HG02759 (cell line): ENCODE measurements around the gene DHX16.

Experiments
- ATAC-seq: cut with Tn5 transposase; IDR thresholded peaks from one replicate; pipeline ENCODE4 v1.9.1; 2021; ENCODE audit warnings: mild to moderate bottlenecking, moderate library complexity; ENCODE audit not compliant: unreplicated experiment

Gene DHX16

GRCh38 chr6:30641048-30641447 lies 31.8 kb downstream of the DHX16 start:
- ATAC-seq, result no peak

DNA sequence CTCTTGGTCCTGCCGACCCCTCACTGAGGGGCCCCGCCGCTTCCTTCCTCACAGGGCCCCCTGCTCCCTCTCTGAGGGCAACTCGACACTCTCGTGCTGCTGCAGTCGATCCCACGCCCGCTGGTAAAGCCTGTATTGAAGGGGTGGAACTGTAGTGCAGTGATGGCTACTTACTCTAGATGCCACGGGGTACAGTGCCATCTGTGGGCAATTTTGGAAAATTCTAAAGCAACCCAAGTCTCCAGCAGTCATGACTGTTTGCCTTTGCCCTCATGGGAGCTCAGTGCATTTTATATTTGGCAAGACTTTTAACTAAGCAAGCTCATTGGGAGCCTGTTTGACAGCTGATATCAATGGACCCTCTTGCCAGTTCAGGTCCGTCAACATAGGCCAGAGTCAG lies 32.3 kb downstream of the DHX16 start:
- no peak for ATAC-seq

DNA sequence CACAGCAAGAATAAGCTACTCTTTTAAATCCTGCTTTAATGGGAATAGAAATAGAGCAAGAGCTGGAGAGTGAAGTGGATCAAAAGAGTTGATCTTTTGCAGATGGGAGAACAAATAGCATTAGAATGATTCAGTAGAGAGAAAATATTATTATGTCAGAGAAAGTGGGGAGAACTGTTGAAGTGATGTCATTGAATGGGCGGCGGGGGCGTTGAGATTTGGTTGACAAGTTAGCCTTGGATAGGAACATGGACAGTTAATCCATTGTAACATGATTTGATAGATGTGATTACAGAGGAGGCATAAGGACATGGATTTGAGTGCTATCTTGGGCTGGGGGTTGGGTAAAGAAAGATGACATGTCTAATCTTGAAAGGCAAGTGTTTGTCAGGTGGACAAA lies 37.0 kb downstream of the DHX16 start:
- ATAC-seq, result no peak

- ATAC-seq, result peak; percentile 88
Observed at GRCh38 chr6:30626484-30627366, 46.1 kb downstream of the DHX16 start, which contains the start of gene ATAT1. Gene ATAT1 (plus strand): TSS chr6:30626874.

GRCh38 chr6:30625511-30625910 lies 47.3 kb downstream of the DHX16 start:
- no peak for ATAC-seq

DNA sequence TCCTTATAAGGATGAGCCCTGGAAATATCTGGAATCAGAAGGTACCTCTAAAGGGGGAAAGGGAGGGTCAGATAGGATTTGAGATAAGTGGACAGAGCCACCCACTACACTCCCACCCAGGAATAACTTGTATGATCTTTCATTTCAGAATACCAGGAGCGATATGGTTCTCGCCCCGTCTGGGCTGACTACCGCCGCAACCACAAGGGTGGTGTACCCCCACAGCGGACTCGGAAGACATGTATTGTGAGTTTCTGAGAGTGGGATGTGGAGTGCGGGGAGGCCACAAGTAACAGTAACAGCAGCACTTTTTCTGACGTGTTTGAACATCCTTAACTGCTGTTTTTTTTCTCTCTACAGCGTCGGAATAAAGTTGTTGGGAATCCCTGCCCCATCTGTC lies 53.2 kb downstream of the DHX16 start:
- no peak for ATAC-seq

- ATAC-seq, result no peak
Observed at GRCh38 chr6:30618270-30618797, 54.5 kb downstream of the DHX16 start.

- ATAC-seq, result peak; percentile 81
Observed at GRCh38 chr6:30617565-30618269, 55.1 kb downstream of the DHX16 start, which contains the start of gene MRPS18B. Gene MRPS18B (plus strand): TSS chr6:30617840. CDS start chr6:30617866, 26 bp downstream.

DNA sequence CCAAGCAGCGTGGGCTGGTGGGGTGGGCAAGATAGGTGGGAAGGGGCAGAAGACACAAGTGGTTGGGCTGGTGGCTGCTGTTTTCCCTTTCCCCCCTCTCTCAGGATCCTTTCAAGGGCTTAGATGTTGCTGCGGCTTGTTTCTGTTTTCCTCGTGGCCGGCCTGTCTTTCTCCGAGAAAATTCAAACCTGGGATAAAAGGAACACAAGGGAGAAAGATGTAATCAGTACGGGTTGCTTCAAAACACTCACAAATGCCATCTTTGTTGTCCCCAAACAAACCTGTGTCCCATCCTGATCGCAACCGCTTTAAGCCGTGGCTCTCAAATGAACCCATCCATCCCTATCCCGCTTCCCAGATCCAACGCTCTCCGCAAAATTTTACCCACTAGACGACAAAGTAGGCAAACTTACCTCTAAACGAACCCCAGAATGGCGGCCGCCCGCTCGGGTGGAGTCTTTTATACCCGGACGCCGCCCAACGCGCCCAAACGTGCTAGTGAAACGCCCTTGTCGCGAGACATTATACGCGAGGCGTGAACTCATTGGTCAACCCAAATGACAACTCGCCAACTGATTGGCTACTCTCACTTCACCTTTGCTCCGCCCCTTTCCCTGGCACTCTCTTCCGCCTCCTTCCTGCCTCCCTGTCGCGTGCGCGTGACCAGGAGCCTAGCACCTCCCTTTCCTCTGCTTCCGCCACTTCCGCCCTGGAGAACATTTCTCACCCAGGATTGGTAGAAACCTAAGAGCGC lies 55.8 kb downstream of the DHX16 start, which contains the start of gene PPP1R10:
Gene PPP1R10 (minus strand): TSS at position 433 of the 754 bp plus-strand sequence. CDS start 7,299 bp downstream, outside the sequence.
- ATAC-seq, result peak; percentile 85

GRCh38 chr6:30615958-30616810 lies 56.6 kb downstream of the DHX16 start:
- ATAC-seq, result no peak

DNA sequence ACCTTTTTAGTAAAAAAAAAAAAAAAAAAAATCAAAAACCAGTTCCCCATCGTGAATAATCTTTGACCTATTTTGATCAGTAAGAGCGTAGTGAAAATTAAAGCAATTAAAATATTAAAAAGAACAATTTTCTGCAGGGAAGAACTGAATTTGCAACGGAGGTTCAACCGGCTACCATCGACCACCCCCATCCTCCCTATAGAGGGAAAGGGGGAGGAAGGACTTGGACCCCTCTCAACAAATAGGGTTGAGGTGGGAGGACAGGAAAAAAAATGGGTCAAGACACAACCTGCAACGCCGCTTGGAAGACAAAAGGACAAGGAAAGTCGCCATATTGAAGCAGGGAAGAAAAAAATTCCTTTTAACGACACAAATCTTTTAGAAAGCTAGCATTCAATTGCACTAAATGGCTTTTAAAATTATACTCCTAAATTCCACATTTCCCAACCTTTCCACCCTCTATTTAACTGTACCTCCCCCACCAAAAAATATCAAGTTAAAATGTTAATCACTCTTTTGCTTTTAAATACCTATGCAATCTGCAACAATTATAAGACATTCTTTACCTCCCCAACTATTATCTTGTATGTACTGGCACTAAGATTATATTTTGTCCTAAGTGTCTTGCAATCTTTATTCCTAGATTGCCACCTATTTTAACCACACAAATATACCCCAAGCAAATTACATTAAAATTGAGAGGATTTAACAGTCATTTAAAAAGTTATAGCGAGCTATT lies 57.4 kb downstream of the DHX16 start:
- ATAC-seq, result no peak

GRCh38 chr6:30614843-30615218 lies 58.0 kb downstream of the DHX16 start:
- ATAC-seq, result peak; percentile 33

- no peak for ATAC-seq
Observed at GRCh38 chr6:30614044-30614842, 58.6 kb downstream of the DHX16 start.

DNA sequence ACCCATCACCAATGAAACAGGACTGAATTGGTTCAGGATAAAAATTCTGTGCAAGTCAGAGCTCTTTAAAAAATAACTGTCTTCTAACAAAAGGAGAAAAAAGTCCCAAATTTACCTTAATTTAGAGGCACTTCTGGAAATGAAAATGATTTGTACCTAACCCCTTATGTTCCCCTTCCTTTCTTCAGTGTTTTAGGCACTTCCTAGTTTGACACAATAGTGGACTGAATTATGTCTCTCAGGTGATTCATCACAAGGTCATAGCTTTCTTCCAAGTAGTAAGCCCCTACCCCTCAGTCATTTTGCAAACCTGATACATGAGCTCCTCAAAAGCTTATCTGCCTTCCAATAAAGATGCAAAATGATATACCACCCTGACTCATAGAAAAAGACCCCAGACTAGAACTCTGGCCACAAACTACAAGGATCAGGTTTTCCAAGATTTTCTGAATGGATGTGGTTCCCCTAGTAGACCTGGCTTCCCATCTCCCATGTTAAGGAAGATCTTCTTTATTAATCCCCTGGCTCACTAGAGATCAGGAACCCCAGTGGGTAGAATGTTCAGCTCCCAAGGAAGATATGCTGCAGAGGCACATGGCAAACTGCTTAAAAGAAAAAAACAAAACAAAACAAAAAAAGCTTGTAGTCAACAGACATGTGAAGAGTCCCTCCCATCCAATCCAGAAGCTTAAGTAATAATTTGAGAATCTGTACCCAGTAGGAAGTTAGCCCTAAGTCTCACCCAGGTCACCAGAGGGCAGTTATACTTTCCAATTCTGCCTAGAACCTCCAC lies 59.4 kb downstream of the DHX16 start:
- ATAC-seq, result no peak

- no peak for ATAC-seq
Observed at GRCh38 chr6:30612687-30613248, 60.0 kb downstream of the DHX16 start.

- ATAC-seq, result no peak
Observed at GRCh38 chr6:30612213-30612612, 60.6 kb downstream of the DHX16 start.

- no peak for ATAC-seq
Observed at GRCh38 chr6:30611856-30612194, 61.0 kb downstream of the DHX16 start.
